H1 (cell line): ENCODE measurements around the gene SNAPC3.

Experiments
- RFX5 ChIP-seq: IDR thresholded peaks from 2 replicates; pipeline ENCODE4 v1.6.1; 2011; ENCODE audit warnings: low read depth, low read length, improper control_type of control experiment, borderline replicate concordance
- TF ChIP-seq, protein P1 (sequence below), 3 experiments: IDR thresholded peaks; 1 replicate in 2 of 3; 2 replicates in 1 of 3; pipeline versions ENCODE4 v1.5.1 to v1.6.1; 2011; ENCODE audit warnings: low read length in 3 of 3, mild to moderate bottlenecking in 3 of 3, inconsistent platforms in 2 of 3, low read depth in 1 of 3, moderate library complexity in 1 of 3; ENCODE audit not compliant: insufficient read depth in 1 of 3; ENCODE audit errors: control extremely low read depth in 1 of 3

GRCh38 chr9:15475923-15476536 is 53.4 kb downstream of the SNAPC3 start:
- TF ChIP-seq, protein P1, sequence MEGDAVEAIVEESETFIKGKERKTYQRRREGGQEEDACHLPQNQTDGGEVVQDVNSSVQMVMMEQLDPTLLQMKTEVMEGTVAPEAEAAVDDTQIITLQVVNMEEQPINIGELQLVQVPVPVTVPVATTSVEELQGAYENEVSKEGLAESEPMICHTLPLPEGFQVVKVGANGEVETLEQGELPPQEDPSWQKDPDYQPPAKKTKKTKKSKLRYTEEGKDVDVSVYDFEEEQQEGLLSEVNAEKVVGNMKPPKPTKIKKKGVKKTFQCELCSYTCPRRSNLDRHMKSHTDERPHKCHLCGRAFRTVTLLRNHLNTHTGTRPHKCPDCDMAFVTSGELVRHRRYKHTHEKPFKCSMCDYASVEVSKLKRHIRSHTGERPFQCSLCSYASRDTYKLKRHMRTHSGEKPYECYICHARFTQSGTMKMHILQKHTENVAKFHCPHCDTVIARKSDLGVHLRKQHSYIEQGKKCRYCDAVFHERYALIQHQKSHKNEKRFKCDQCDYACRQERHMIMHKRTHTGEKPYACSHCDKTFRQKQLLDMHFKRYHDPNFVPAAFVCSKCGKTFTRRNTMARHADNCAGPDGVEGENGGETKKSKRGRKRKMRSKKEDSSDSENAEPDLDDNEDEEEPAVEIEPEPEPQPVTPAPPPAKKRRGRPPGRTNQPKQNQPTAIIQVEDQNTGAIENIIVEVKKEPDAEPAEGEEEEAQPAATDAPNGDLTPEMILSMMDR (IDR thresholded peaks at IDR 0.05; ENCODE audit: control extremely low read depth in 1 of 3, insufficient read depth in 1 of 3, low read depth in 1 of 3, low read length in 3 of 3), result no peak
- no peak for TF ChIP-seq RFX5
